Ecto neural progenitor cell (in vitro differentiated cells): ENCODE data around the gene NFKBIE.

Experiments
- DNase-seq: peaks from one replicate; pipeline ENCODE4 v3.0.0-alpha.2; 2018; ENCODE audit warnings: low spot score

NFKBIE gene

GRCh38 chr6:44257753-44258324 is 7.5 kb downstream of the NFKBIE start:
- no peak for DNase-seq

DNA sequence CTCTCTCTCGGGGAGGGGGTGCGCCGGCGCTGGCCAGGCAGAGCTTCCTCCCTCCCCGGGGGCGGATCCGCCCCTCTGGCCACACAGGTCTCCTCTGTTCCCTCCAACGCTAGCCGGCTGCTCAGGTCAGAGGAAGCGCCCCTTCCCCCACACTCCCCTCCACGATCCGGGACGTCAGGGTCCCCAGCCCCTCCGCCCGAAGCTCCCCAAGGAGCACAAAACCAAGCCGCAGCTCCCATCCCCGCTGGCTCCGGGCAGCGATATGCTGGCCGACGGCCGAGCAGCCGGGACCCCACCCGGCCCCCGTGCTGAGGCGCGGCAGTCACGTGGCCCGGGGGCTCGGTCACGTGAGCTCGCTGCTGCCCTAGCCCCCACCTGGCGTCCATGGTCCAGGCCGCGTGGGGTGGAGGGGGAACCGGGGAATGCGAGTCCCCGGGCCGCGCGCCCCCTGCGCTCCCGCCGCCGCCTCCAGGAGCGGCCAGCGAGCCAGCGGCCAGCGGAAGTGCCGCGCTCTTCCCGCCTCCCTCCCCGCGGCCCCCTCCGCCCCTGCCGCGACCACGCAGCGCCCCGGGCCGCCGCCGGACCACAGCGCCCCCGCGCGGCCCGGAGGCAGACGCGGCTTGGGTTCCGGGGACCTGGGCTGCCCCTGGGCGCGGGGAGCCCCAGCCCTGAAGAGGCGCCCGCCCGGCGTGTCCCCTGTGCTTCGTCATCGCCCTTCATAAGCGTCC is 8.2 kb downstream of the NFKBIE start, which contains the start of gene SLC35B2:
SLC35B2 (minus strand) TSS at position 504 of the 728 bp plus-strand sequence; CDS start at position 386, 118 bp downstream.
- DNase-seq = peak; percentile 90

DNA sequence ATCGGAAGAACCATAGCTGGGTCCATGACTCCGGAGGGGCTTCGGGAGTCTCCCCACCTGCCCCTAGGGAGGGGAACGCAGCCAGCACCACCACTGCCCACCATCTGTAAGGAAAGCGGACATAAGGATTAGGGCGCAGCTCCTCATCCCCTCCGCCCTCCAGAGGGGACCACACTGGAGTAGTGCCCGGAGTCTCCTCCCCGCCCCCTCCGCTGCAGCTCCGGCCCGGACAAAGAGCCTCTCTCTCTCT is 8.7 kb downstream of the NFKBIE start:
- no peak for DNase-seq

DNA sequence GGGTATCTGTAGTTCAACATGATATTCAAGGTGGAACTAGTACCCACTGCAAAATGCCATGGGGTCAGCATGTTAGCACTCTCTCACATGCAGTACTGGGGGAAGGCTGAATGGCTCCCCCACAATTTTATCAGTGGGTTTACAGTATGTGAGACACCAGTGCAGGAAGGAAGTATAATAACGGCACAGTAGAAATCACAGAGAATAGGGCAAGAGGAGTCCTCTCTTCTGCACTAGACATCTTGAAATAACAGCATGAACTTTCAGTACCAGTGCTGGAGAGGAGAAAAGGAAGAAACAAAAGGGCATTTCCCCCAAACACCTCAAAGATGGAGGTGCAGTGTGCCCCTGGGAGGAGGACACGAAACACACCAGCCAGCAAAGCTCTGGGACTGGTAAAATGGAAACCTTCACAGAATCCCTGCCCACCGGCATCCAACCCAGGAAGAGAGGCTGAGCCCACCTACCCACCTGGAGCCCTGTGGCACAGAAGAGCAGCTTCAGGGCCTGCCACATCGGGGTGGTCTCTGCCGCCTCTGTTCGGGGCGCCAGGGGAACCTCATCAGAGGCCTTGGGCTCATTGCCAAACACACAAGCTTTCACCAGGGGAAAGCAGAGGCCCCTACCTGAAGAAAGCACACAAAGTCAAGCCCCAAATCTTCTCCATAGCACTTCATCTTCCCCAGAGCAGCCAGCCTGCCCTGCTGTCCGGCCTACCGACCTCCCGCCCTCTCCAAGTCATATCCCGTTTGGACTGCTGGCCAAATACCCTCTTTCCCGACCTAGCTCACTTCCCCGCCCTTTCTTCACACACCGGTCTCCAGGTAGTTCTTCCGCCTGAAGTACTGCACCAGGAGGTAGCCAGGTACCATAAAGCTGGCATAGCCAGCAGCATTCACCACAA is 9.2 kb downstream of the NFKBIE start:
- no peak for DNase-seq

DNA sequence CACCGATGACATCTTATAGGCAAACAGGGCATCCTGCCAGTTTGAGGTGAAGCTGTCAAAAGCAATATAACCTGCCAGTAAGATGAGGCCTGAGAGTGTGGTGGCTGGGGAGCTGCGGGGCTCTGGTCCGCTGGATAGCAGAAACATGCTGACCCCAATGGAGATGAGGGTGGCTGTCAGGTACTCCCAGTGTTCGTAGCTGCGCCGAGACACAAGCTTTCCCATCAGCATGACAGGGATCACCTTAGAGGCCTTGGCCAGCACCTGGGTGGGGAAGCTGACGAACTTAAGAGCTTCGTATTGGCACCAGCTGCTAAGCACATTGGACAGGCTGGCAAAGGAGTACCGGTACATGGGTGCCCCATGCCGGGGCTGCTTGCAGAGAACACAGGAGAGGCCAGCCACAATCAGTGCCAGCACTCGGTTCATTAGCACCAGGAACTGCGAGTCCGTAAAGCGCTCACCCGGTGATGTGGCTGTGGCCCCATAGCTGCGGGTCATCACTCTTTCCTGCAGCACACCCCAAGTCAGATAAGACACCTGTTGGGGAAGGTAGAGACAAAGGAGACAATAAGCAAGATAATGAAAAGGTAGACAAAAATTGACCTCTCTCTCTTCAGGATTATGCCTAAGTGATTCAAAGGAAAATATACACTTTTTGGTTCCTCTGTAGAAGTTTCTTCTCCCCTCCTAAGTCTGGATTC is 10.1 kb downstream of the NFKBIE start:
- DNase-seq = no peak

- no peak for DNase-seq
Measured at GRCh38 chr6:44254191-44255104, 10.9 kb downstream of the NFKBIE start.

GRCh38 chr6:44253307-44254101 is 11.8 kb downstream of the NFKBIE start:
- DNase-seq = no peak

DNA sequence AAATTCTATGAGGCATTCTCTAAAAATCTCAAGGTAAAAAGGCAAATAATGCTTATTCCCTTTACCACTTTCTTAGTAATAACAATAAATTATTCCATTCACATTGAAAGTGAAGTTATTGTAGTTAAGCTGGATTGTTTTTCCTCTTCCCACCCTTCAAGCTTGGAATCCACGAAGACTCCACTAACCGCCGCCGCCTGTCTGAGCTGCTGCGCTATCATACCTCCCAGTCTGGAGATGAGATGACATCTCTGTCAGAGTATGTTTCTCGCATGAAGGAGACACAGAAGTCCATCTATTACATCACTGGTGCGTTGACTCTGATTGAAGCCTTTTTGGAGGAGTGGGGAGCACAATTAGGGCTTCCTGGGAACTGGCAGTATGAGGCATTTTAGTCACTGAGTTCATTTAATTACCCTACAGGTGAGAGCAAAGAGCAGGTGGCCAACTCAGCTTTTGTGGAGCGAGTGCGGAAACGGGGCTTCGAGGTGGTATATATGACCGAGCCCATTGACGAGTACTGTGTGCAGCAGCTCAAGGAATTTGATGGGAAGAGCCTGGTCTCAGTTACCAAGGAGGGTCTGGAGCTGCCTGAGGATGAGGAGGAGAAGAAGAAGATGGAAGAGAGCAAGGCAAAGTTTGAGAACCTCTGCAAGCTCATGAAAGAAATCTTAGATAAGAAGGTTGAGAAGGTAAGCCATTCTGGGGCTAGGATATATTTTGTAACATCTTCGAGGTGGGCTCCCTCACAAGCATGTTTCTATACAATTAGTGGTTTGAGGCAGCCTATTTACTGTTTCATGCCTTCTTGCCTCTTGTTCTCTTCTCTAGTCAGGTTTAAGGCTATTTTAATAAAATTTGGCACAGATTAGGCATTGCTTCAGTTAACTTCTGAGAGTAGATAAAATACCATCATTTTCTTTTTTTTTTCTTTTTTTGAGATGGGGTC is 13.5 kb downstream of the NFKBIE start:
- no peak for DNase-seq

GRCh38 chr6:44250718-44251123 is 14.6 kb downstream of the NFKBIE start:
- DNase-seq = no peak

DNA sequence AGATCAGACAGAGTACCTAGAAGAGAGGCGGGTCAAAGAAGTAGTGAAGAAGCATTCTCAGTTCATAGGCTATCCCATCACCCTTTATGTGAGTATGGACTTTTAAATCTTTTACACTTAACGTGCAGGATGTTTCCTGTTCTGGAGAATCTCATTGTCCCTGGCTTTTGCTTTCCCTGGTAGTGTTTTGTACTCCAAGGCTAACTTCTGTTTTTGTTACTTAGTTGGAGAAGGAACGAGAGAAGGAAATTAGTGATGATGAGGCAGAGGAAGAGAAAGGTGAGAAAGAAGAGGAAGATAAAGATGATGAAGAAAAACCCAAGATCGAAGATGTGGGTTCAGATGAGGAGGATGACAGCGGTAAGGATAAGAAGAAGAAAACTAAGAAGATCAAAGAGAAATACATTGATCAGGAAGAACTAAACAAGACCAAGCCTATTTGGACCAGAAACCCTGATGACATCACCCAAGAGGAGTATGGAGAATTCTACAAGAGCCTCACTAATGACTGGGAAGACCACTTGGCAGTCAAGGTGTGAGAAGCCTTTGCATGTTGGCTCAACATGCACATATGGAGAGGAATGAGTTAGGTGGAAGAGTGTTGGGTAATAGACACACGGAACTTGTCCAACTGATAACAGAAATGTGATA is 15.2 kb downstream of the NFKBIE start:
- DNase-seq = no peak

GRCh38 chr6:44249082-44249748 is 16.1 kb downstream of the NFKBIE start:
- no peak for DNase-seq

- DNase-seq = no peak
Measured at GRCh38 chr6:44248579-44248978, 16.8 kb downstream of the NFKBIE start.

GRCh38 chr6:44247338-44248302 is 17.7 kb downstream of the NFKBIE start:
- DNase-seq = no peak

- DNase-seq = peak; percentile 94
Measured at GRCh38 chr6:44246663-44247337, 18.6 kb downstream of the NFKBIE start, which contains the start of gene HSP90AB1. Gene HSP90AB1, plus strand, starts transcription at chr6:44247101. Its CDS starts 1,529 bp downstream, at chr6:44248630.

- DNase-seq = peak; percentile 97
Measured at GRCh38 chr6:44245912-44246662, 19.3 kb downstream of the NFKBIE start.
